Testis (tissue), 2 donors: ENCODE data around the gene RPL13A.

Experiments
- CTCF ChIP-seq, 3 experiments: fragments of 450-650 bp in 2 of 3; fragments of 200-600 bp in 1 of 3; sonication (generic) in 1 of 3; IDR thresholded peaks; one replicate each; pipeline ENCODE4 v1.5.1; 2016 to 2019; ENCODE audit warnings: antibody characterized with exemption in 3 of 3, mild to moderate bottlenecking in 2 of 3, moderate library complexity in 1 of 3
- POLR2A ChIP-seq: fragments of 450-650 bp; IDR thresholded peaks from one replicate; pipeline ENCODE4 v1.6.1; 2017; ENCODE audit warnings: antibody characterized with exemption, mild to moderate bottlenecking, moderate library complexity

GRCh38 chr19:49472936-49473335 lies 14.5 kb upstream of the RPL13A start:
- TF ChIP-seq CTCF (IDR thresholded peaks at IDR 0.05): no peak
- no peak for TF ChIP-seq POLR2A
